Right lobe of liver (tissue), 4 donors: ENCODE measurements around the gene LRRFIP2.

Experiments
- CTCF ChIP-seq, 4 donors: fragments of 200-600 bp in 3 of 4; fragments of 450-650 bp in 1 of 4; IDR thresholded peaks; one replicate each; pipeline versions ENCODE4 v1.5.1 to v1.8.0; 2016 to 2022; ENCODE audit warnings: antibody characterized with exemption in 4 of 4, mild to moderate bottlenecking in 2 of 4
- POLR2A ChIP-seq: fragments of 450-650 bp; IDR thresholded peaks from one replicate; pipeline ENCODE4 v1.6.1; 2017; ENCODE audit warnings: antibody characterized with exemption, mild to moderate bottlenecking
- donor health status: DM: no; HTN: no; CAD: no.
- donor health status: DM: no; HTN: no; CAD: no.
- donor health status: DM: no; HTN: yes; CAD: no.

- TF ChIP-seq CTCF (IDR thresholded peaks at IDR 0.05) = no peak
- TF ChIP-seq POLR2A = no peak
Observed at GRCh38 chr3:37087870-37088269, 86.5 kb downstream of the LRRFIP2 start.
